CD4-positive, alpha-beta T cell treated with Interleukin-10 for 1 hour (primary cell): ENCODE results near the gene VAMP5.
"Not testable (repeated sequence)": the region's sequence is repeated elsewhere in the genome, so short reads cannot be mapped to it uniquely, and the experiment has no call there.

Experiments
- DNase-seq: peaks from one replicate; pipeline ENCODE4 v3.0.0-alpha.2; 2020

The VAMP5 gene

DNA sequence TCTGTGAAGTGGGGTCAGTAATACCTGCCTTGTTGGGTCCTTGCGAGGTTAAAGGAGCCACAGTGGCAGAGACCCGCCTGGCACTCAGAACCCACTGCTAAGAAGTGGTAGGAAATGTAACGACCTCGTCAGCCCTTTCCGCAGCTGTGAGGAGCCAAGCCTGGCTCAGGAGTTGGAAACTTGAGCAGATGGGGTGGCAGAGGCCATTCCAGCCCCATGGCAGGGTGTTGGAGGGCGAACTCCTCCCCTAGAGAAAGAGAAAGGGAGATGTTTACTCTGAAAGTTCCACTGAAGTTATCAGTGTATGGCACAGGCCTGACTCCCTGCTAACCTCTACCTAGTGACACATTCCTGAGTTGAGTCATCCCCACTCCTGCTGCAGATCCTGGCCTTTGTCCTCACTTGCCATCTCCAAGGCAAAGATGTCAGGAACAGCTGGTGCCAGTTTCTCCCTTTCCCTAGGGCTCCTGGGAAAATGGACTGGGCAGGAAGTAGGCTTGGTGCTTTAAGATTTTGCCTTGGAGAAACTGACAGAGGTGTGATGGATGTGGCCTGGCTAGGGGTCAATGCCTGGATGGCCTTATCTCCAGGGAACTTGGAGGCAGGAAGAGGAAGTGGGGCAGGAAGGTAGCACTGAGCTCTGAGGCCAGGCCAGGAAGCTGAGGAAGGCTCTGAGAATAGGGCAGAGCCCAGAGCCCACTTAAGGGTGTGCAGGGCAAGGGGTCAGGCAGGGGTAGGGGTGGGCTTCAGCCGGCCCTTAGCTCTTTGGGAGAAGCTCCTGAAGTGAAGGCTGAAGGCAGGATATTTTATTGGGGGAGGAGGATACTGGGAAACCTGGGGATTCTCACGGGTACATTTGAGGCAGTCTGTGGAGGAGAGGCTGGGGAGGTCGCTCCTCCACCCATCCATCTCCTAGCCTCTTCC, 888 bp downstream of the VAMP5 start:
- DNase-seq, result peak; percentile 23

DNA sequence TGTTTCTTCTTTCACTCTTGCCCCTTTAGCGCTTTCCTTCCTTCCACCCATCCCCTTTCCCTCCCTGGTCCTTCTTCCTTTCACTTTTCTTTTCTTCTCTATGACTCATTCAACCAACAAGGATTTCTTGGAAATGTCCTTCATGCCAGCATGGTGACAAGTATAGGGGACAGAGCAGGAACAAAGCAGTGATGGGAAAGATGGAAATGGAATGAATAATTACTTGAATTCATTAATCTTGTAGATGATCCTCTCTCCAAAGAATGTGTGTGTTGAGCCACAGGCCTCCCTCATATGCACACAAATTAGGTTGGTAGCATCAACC, 1.5 kb downstream of the VAMP5 start:
- DNase-seq, result no peak

DNA sequence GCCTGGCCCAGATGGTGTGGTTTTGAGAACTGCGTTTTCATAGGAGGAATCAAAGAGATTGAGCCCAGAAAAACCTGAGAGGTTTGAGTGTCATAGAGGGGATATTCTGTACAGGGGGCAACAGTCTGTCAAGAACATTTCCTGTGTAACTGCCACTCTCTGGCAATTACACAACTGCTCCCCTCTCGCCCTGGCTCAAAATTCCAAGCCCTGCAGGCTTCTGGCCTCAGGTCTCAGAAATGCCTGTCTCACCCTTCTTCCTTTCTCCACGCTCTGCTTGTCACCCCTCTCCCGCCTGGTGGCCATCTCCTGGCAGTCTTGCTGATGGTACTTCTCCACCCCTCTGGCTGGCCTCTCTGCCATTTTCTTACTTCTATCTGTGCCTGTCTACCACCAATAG, 4.0 kb downstream of the VAMP5 start:
- DNase-seq, result no peak

DNA sequence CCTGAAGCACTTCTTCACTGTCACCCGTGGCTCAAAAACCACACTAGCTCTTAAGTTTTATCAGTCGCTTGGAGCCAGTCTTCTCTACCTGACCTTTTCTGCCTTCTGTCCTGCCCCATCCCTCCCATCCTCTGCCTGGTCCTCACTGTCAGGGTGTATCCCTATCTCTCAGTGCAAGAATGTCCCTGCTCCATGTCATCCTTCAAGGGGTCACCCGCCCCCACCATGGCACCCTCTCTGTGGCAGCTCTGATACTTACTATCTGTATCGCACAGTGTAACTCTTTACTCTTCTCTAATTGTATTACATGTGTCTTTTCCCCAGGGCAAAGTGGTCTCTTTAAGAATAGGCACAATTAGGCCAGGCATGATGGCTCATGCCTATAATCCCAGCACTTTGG, 4.4 kb downstream of the VAMP5 start:
- no peak for DNase-seq

DNA sequence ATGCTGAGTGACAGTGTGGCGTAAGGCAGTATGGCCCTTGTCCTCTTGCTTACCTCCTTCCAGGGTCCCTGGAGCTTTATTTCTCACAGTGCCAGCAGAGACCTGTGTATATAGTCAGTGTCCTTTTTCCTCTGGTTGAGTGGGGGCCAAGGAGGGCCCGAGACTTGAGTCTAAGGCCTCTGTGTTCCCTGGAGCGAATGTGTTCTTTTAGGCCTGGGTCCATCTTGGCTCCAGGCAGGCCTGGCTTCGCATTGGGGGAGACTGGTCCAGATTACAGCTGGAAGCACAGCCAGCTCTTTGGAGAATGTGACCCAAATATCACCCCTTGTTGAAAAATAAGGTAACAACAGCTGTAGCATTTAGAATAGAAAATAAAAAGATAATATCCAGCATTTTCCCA, 5.0 kb downstream of the VAMP5 start:
- DNase-seq, result no peak

DNA sequence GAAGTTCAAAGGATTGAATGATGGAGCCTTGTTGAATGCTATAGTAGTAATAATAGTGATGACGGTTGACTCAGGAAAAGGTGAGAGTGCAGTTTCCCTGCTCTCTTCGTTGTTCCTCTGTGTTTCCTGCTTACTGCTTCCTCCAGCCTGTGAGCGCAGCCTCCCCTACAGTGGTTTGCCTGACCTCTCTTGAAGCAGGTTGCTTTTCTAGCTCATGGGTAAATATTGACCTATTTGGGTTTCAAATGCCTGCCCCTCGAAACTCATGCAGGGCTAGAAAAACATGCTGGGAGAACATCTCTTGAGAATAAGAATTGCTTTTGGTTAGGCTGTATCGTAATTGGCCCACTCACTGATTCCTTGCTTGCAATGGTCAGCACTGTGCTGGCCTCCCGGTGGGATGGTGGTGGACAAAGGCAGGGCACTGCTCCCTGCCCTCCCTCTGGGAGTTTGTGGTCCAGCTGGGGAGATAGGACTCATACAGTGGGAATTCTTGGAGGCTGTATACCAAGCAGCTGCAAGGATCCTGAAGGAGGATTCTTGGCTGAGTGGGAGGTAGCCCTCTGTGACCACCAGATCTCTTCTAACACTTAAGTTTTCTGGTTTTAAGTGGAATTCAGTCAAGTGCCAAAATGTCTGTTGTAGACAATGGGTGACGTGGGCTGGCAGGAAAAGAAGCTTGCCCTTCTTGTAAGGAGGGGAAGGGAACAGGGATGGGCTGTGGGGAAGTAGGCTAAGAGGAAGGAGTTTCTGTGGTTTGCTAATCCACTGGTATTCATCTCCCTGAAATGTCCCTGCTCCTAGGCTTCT, 6.0 kb downstream of the VAMP5 start:
- DNase-seq, result no peak

DNA sequence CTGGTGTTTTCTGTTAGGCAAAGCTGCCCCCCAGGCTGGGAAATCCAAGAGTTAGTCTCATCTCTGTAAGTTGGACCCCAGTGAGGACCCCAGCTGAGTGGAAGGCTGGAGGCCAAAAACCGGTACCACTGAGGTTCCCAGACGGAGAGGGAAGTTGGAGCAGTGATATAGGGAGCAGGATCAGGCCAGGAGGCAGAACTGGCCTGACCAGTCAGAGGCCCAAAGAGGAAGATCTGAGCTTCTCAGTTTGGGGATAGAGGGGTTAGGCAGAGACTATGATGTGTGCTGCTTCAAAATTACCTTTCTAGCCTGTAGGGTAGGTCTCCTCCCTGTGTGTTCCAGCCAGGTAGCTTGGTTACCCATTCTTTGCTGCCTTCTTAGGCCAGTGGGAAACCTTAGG, 6.7 kb downstream of the VAMP5 start:
- no peak for DNase-seq

DNA sequence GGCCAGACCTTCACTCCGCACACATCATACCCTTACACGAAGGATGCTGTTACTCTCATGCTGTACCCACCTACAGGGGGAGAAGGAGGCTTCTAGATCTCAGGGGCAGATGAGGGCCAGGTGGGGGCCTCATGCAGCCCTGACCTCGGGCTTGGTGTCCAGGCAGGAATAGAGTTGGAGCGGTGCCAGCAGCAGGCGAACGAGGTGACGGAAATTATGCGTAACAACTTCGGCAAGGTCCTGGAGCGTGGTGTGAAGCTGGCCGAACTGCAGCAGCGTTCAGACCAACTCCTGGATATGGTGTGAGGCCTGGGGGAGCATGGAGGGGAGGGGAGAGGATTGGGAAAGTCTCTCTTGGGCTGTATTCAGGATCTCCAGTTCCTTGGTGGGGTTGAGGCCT, 7.3 kb downstream of the VAMP5 start:
- DNase-seq, result no peak

DNA sequence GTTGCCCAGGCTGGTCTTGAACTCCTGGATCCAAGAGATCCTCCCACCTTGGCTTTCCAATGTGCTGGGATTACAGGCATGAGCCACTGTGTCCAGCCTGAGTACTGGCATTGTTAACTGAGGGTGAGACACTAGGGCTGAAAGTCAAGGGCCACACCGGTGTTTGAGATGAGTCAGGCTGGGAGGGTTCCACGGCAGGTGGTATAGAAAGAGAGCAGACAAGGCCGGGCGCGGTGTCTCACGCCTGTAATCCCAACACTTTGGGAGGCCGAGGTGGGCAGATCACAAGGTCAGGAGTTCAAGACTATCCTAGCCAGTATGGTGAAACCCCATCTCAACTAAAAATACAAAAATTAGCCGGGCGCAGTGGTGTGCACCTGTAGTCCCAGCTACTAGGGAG, 8.1 kb downstream of the VAMP5 start:
- not testable (repeated sequence) for DNase-seq

DNA sequence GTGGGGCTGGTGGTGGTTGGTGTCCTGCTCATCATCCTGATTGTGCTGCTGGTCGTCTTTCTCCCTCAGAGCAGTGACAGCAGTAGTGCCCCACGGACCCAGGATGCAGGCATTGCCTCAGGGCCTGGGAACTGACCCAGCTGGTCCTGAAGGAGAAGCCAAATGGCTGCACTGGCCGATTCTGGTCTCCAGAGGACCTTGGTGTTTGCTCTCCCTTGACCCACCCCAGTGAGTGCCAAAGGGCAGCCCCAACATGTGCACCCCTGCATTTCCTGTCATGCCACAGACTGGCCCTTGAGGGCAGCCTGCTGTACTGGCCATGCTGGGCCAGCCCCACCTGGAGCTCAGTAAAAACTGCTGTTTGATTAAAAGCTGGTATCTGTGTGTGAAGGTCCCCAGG, 8.8 kb downstream of the VAMP5 start:
- DNase-seq, result no peak

DNA sequence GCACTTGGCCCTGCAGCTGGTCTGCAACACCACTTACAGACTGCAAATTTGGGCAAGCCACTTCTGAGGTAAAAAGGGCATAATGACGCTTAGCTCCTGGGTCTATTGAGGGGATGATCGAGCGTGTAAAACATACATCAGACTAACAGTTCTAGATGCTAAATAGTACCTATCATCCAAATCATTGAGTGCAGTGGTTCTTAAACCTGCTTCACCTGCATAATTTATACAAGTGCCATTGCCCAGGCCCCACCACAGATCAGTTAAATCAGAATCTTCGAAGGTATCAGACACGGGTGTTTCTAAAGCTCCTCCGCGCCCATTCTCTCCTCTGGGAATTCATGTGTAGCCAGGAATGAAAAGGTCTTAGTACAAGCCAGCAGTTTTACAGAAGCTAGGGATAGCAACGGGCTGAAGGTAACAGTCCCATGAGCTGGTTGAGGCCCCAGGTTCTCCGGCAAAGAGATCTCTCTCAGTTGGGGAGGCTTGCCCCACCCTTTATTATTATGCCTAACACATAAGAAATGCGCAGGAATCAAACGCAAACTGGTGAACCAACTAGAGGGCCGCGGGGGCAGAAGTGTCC, 10.6 kb downstream of the VAMP5 start:
- DNase-seq, result no peak

DNA sequence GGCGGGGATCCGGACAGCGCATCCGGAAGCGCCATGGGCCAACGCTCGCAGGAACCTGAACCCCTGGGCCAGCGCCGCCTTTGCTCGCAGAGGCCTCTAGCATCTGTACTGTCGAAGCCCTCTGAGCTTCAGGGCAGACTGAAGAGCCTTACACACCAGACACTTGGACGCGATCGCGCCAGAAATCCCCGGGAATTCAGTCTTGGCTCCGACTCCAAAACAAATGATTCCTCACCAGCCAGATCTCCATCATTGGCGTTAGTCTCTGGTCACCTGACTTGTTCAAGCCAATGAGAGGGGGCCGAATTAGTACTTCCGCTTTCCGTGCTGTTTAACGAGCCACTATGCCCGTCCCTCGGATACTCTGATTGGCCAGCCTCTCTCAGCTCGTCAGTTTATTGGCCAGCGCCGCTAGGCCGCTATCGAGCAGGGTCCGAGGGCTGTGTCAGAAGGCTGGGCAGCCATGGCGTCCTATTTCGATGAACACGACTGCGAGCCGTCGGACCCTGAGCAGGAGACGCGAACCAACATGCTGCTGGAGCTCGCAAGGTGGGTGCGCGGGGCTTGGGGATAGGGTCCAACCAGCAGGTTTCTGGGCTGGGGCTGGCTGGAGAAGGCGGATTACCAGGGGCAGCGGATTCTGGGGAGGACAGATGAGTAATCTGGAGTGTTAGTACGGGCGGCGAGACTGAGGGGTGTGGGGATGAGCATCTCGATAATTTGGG, 11.2 kb downstream of the VAMP5 start, which contains the start of gene RNF181:
RNF181 (plus strand) TSS at position 445 of the 725 bp plus-strand sequence; CDS start at position 464, 19 bp downstream.
- peak; percentile 96 for DNase-seq

DNA sequence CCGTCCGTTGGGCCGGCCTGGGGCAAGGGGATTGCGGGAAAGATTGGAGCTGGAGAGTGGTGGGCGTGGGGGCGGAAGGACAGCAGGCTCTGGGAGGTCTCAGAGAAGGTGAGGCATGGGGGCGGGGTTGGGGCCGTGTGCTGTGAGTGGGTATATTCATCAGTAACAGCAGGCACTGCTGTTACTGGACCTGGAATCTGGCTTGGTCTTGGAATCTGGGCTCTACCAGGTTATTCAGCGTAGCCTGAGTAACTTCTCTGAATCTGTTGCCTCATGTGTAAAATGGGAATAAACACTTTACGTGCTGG, 11.7 kb downstream of the VAMP5 start:
- no peak for DNase-seq

DNA sequence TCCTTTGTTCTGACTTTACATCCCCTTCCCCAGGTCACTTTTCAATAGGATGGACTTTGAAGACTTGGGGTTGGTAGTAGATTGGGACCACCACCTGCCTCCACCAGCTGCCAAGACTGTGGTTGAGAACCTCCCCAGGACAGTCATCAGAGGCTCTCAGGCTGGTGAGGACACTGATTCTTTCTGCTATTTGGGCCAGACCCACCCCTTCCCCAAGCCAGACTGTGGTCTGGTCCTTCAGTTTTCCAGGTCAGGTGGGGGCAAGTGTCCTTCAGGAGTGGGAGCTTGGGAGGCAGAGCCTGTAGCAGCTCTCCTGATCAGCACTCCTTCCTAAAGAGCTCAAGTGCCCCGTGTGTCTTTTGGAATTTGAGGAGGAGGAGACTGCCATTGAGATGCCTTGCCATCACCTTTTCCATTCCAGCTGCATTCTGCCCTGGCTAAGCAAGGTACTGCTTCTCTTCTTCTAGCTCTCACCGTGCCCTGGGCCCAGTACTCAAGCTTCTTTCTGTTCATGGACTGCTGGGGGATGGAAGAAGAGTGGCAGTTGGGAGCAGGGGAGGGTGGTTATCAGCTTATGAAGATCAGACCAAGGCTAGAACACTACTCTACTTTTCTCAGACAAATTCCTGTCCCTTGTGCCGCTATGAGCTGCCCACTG, 12.4 kb downstream of the VAMP5 start:
- DNase-seq, result no peak

DNA sequence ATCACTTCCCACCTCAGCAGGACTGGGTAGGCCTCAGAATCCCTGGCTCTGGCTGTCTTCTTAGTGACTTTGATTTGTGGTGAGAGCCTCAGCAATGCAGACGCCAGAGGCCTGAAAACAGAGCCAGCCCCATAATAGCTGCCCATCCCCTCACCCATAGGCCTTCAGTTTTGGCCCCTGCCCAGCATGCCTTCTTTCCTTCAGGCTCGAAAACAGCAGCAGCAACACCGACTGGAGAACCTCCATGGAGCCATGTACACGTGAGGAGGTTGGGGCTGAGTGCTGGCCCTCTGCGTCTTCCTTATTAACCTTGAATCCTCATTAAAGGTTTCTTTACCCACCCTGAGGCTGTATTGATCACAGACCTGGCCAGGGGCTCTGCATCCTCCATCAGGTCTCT, 13.0 kb downstream of the VAMP5 start:
- DNase-seq, result no peak

DNA sequence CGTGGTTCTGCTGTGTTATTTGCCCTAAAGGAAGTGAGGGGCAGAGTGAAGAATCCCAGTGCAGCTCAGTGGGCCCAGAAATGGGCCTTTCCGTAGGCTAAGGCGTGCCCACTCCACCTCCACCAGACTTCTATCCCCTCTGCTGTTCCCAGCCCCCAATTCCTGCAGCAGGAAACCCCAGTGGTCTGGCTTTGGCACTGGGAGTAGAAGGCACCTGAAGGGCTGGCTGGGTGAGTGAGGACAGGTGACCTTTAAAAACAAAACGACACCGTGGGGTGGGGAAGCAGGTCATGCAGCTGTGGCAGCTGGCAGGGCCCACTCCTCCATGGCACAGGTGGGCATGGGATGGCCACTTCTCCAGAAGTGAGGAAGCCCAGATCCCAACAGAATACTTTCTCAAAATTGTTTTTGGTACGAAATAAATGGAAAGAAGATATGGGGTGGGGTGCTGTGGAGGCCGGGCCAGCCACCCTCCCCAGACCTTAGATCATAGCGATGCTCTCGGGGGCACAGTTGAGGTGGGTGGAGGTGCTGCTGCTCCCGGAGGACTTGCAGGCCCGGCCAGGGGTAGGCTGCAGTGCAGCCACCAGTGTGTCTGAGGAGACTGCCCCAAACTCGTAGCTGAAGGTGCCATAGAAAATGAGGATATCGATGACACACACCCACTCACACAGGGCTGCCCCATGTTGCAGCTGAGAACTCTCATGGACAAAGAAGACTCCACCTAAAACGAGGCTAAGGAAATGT, 14.5 kb downstream of the VAMP5 start:
- DNase-seq, result no peak

DNA sequence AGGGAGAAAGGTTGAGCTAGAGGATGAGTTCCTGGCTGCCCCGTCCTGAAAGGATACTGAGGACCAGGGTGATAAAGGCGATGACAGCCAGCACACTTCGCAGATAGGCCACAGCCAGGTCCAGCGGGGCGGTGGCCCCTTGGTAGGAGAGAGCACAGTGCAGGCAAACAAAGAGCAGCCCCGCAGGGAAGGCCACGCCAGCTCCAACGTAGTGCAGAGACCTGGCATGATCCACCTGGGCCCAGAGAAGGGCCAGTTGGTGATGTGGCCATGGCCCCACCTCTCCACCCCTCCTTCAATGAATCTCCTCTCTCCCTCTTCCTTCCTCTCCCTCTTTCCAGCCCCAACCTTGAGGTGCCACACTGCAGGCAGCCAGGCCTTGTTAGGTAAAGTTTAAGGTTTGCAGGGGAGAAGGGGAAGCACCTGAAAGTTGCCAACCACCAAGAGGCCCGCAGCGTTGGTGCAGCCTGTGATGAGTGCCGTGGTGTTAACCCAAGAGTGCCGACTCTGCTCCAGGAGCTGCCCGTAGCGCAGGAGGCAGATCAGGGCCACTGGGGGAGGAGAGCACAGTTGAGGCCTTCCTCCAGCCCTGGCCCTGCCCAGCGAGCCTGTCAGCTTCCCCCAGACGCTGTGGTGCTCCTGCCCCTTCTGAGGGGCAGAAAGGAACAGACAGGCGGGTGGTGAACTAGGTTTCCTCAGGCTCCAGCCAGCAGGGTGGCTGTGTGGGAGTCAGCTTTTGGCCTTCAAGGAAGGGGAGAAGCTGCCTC, 15.4 kb downstream of the VAMP5 start:
- no peak for DNase-seq

DNA sequence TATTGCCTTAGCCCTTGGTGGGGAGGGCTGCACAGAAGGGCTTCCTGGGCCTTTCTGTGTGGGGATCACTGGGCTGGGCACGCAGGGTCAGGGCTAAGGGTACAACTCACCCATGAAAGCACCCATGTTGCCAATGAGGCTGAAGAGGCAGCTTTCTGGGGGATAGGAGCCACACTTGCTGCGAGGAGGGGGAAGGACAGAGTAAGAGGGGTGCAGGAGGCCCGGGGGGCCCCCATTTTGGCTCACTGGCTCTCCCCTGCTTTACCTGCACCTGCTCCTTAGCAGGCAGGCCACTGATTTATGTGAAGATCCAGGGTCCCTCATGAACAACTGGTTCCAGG, 16.0 kb downstream of the VAMP5 start:
- DNase-seq, result no peak

DNA sequence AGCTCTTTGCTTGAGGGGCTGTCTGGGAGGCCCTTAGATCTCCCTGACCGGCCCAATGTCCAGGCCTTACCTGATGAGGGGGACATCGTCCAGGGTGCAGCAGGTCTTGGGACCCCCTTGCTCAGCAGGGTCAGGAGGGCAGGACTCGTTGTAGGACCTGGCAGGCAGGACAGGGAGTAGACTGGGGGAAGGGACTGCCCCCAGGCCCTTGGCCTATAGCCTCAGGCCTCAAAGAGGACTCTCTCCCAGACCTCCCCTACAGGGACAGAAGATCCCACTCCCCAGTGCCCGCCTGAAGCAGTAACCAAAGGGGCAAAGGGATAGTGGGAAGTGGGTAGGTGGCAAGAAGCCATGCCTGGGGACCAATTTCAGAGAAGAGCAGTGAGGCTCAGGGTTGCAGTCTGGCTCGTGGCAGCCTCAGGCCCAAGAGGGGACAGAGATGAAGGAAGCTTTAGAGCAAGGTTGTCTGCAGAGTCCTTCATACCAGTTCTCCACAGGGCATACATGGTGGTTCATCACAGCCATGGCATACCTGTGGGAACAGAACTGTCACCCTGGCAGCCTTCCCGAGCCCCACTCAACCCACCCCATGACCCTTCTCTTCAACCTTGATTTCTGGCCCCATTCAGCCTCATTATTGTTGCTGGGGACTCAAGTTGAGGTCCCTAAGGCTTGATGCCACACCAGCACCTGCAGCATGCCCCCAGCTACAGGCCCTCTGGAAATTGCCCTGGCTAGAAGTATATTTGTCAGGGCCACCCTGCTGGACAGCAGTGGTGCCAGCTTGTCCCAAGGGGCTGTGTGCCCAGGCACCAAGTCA, 16.9 kb downstream of the VAMP5 start:
- DNase-seq, result no peak

DNA sequence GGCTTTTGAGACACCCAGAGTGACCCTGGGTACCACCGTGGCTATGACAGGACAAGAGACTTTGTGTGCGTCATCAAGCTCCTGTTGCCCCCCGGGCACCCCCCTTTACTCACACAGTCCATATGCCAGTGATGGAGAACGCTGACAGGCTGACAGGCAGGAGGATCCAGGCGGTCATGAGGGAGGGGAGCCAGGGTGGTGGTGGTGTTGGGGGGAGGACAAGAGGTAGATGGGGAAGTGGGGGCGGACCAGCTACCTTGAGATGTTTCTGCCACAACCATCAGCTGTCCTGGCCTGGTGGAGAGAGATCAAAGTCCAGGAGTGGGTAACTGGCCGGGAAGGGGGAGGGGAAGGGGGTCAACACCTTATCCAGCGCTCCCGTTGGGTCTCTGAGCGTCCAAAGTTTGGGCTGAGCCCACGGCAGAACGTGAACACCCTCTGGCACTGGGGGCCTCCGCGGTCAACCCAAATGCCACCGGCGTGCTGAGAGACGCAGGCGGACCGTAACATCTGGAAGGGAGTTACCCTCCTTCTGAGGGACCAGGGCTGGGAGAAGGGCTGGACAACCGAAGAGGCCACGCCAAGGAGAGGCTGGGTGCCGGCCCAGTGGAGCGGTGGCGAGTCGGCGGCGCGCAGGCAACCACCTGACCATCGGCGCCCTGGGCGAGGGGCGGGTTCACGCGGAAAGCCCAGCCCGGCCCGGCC, 17.7 kb downstream of the VAMP5 start:
- DNase-seq, result no peak
